Activated T-cell treated with anti-CD3 and anti-CD28 coated beads for 48 hours (primary cell): ENCODE results near the gene PEX16.

Experiments
- DNase-seq: peaks from one replicate; pipeline ENCODE4 v3.0.0-alpha.2; 2020; ENCODE audit warnings: low read depth

Gene PEX16

DNA sequence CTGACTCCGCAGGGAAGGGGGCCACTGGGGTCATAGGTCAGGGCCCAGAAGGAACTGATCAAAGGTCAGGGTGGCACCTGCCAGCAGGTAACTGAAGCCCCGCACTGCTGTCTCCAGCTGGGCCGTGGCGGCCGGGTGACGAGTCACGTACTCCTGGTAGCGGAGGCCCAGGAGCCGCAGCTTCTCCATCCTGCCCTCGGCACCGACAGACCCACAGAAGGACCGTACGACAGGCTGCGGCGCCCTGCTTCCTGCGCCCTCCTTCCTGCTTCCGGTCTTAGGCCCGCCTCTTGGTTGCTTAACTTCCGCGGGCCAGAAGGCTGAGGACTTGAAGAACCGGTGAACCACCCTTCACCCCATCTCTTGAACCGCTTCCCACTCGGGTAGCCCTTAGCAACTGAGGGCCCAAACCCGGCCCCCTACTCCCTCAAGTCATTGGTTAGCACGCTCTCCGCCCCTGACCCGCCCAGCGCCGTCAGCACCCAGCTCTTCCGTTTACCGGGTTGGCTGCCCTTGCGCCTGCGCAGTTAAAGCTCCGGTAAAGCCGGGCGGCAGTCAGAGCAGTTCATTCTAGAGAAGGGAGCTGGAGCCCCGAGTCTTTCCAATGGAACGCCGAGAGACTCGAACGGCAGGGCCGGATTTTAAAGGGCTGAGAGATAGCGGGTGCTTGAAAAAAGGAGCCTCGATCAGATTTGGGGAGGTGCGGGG, at the start of gene PEX16:
PEX16 (minus strand) TSS at position 255 of the 708 bp plus-strand sequence; CDS start at position 189, 66 bp downstream.
- peak; percentile 92 for DNase-seq

GRCh38 chr11:45964911-45965389, 47.3 kb upstream of the PEX16 start:
- DNase-seq = peak; percentile 23

DNA sequence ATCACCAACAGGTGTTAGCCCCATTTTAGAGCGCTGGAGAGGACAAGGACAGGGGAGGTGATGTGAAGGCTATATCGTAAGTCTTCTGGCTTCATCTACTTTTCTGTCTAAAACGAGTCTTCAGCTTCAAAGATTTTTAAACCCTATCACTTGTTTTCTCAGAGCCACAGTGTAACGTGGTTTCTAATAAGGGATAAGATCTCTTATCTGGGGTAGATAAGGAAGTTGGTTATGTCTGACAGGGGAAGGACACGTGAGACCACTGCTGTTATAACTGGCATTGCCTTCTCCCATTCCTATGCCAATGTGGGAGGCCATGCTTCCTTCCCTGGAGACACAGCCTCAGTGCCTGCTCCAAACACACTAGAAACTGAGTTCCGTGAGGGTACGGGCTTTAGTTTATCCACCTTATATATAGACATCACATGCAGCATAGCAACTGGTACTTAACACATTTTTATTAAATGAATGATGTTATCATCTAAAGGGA, 44.1 kb upstream of the PEX16 start:
- no peak for DNase-seq

DNA sequence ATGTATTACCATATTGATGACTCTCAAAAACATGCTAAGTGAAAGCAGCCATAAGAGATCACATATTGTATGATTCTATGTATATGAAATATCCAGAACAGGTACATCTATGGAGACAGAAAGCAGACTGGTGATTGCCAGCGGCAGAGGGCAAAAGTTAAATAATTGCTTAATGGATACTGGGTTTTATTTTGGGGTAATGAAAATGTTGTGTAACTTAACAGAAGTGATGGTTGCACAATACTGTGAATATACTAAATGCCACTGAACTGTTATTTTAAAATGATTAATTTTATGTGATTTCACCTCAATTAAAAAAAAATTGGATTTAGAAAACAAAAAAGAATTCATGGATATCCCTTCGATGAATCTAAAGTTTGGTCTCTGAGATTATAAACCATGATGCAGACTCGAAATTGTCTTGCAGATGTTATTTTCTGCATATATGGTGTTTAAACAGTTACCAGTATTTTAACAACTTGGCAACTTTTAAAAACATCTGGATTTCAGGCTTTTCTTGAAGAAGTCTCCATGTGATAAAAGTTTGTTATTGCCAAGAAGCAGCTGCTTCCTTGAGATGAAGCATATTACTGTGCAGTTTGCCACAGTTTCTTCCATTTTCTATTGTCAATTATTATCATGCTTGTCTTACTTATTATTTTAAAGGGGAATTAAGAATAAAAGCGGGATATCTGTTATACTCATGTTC, 42.9 kb upstream of the PEX16 start:
- DNase-seq = no peak

DNA sequence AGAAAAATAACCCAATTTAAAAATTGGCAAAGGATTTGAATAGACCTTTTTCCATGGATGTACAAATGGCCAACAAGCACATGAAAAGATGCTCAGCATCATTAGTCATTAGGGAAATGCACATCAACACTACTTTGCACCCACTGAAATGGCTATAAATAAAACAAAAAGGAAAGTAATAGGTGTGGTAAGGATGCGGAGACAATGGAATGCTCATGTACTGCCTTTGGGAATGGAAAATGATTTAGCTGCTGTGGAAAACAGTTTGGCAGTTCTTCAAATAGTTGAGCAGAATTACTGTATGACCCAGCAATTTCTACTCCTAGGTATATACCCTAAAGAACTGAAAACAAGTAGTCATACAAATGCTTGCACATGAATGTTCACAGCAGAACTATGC, 42.2 kb upstream of the PEX16 start:
- DNase-seq = no peak

GRCh38 chr11:45949992-45950407, 32.3 kb upstream of the PEX16 start:
- DNase-seq = no peak

GRCh38 chr11:45948356-45948755, 30.7 kb upstream of the PEX16 start:
- no peak for DNase-seq

GRCh38 chr11:45947885-45948284, 30.2 kb upstream of the PEX16 start:
- no peak for DNase-seq

GRCh38 chr11:45945397-45945999, 27.8 kb upstream of the PEX16 start:
- DNase-seq = no peak

DNA sequence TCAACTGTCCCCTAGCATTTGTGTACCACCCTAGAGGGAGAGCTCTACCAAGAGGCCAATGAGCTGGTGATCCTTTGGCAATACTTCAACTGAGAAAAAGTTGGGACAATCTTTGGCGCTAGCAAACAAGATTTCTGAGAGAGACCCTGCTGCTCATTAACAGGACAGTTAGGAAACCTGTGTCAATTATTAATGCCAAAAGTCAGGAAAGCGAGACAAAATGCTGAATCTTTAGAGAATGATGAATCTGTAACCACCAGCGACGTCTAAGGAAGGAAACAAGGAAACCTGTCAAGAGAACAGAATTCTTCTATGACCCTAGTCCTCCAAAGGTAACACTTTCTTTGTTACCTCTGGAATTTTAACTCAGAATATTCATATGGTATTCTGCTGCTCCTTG, 24.7 kb upstream of the PEX16 start:
- no peak for DNase-seq

GRCh38 chr11:45941285-45941684, 23.6 kb upstream of the PEX16 start:
- no peak for DNase-seq

GRCh38 chr11:45939836-45940235, 22.2 kb upstream of the PEX16 start:
- DNase-seq = no peak

DNA sequence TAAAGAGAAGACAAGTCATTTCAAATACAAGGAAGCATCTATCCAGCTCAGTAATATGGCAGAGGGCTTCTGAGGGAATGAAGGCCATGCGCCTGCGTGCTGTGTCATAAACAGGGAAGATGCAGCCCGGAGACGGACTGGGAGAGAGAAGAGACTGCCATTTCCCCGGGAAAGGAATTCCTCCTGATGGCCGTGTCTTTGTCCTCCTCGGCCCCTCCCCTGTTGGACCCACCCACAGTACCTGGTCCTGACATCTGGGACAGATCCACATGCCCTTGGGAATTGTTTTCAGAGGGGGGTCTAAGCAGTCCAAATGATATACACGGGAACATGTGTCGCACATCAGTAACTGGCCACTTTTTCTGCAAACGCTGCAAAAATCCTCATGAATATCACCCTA, 20.2 kb upstream of the PEX16 start:
- DNase-seq = no peak

- no peak for DNase-seq
Measured at GRCh38 chr11:45936511-45937054, 18.9 kb upstream of the PEX16 start.

- no peak for DNase-seq
Measured at GRCh38 chr11:45935349-45936064, 17.8 kb upstream of the PEX16 start.

- DNase-seq = no peak
Measured at GRCh38 chr11:45934580-45935318, 17.1 kb upstream of the PEX16 start.

DNA sequence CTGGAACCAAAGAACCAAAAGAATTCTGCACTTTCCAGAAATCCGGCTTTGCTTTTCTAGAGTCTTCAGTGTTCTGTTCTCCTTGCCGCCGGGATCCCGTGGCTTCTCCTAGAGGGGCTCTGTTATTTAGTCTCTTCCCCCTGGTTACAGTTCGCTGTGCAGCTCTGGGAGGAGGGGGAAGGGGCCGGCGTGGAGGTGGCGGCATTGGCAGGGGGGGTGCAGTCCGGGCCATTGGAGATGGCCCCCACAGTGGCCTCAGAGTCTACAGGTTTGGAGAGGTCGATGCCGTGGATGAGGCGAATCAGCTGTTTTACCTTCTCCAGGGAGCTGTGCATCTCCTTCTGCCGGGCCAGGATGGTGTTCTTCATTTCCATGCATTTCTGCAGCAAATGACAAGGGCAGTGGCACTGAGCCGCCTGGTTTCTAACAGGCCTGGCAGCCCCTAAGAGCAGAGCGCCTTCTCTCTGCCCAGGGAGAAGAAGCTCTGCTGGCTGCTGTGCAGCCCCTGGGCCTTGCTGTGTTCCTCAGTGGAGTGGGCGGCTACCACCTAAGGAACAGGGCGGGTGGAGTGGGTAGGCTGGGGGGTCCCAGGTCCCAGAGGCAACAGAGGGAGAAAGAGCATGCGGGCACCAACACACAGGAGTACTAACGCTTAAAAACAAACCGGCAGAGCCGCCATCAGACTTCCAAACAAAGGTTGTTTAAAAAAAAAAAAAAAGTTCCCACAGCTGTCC, 16.3 kb upstream of the PEX16 start:
- no peak for DNase-seq

GRCh38 chr11:45933131-45933831, 15.6 kb upstream of the PEX16 start:
- DNase-seq = no peak

- no peak for DNase-seq
Measured at GRCh38 chr11:45932217-45932616, 14.5 kb upstream of the PEX16 start.

DNA sequence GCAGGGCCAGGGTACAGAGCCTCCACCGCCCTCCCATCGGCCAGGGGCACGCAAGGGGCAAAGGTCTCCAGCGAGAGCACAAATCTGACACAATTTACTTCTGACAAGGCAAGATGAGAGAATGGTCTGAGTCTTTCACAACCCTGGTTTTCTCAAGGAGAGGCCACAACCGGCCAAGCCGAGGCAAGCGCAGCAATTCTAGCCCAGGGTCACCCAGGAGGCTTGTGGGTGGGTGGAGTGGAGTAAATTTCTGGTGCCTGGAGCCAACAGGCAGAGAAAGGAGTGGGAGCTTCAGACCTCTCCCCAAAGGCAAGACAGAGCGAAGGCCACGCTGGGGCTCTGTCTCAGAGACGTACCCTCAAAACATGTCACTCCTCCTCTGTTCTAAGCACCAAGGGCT, 14.1 kb upstream of the PEX16 start:
- no peak for DNase-seq
